SU-DHL-6 (cell line): Measurements from ENCODE around the gene SLC8A3.

ENCODE experiments used
- CTCF ChIP-seq: fragments of 200-600 bp; sonication (generic); IDR thresholded peaks from one replicate; pipeline ENCODE4 v1.5.1; 2017; ENCODE audit warnings: antibody characterized with exemption, mild to moderate bottlenecking, low read length, moderate library complexity; ENCODE audit not compliant: insufficient read depth, poor library complexity, severe bottlenecking
- EZH2phosphoT487 ChIP-seq: fragments of 200-600 bp; sonication (generic), shearing (Covaris generic); conservative IDR thresholded peaks from 2 replicates; pipeline ENCODE4 v1.6.1; 2018; ENCODE audit warnings: mild to moderate bottlenecking, antibody characterized with exemption, low read length, moderate library complexity, mixed read lengths

- TF ChIP-seq CTCF (no peak), EZH2phosphoT487 (no peak)
Observed at GRCh38 chr14:70082394-70082793, 106.4 kb downstream of the SLC8A3 start.
